Amniotic stem cell (primary cell): Measurements from ENCODE around the gene TOX2.

Experiments
- DNase-seq: peaks from one replicate; lab custom pipeline; 2025; lab: John Stamatoyannopoulos, UW

The TOX2 gene

GRCh38 chr20:43976547-43976946 lies 61.9 kb downstream of the TOX2 start:
- DNase-seq, result no peak

- no peak for DNase-seq
These were observed 62.6 kb downstream of the TOX2 start for GRCh38 chr20:43977252-43977651.

GRCh38 chr20:43977962-43978361 lies 63.3 kb downstream of the TOX2 start:
- no peak for DNase-seq

GRCh38 chr20:43979576-43980105 lies 65.0 kb downstream of the TOX2 start:
- DNase-seq, result no peak

GRCh38 chr20:43981540-43981939 lies 66.9 kb downstream of the TOX2 start:
- no peak for DNase-seq

GRCh38 chr20:43982016-43982415 lies 67.4 kb downstream of the TOX2 start:
- DNase-seq, result no peak

- no peak for DNase-seq
These were observed 68.2 kb downstream of the TOX2 start for GRCh38 chr20:43982886-43983285.

GRCh38 chr20:43983359-43983758 lies 68.7 kb downstream of the TOX2 start:
- DNase-seq, result no peak

GRCh38 chr20:43983904-43984361 lies 69.3 kb downstream of the TOX2 start:
- DNase-seq, result no peak

GRCh38 chr20:43984587-43984986 lies 69.9 kb downstream of the TOX2 start:
- no peak for DNase-seq

- no peak for DNase-seq
These were observed 70.5 kb downstream of the TOX2 start for GRCh38 chr20:43985121-43985520.

GRCh38 chr20:43985608-43986316 lies 71.1 kb downstream of the TOX2 start:
- no peak for DNase-seq

GRCh38 chr20:43987018-43987417 lies 72.4 kb downstream of the TOX2 start:
- no peak for DNase-seq

- DNase-seq, result no peak
These were observed 72.9 kb downstream of the TOX2 start for GRCh38 chr20:43987531-43987930.

GRCh38 chr20:43988451-43988850 lies 73.8 kb downstream of the TOX2 start:
- DNase-seq, result no peak

GRCh38 chr20:43988867-43989266 lies 74.2 kb downstream of the TOX2 start:
- DNase-seq, result no peak

- DNase-seq, result no peak
These were observed 76.6 kb downstream of the TOX2 start for GRCh38 chr20:43991261-43991660.

- no peak for DNase-seq
These were observed 77.3 kb downstream of the TOX2 start for GRCh38 chr20:43991982-43992381.

GRCh38 chr20:43992885-43993284 lies 78.2 kb downstream of the TOX2 start:
- DNase-seq, result no peak

GRCh38 chr20:43993560-43993959 lies 78.9 kb downstream of the TOX2 start:
- DNase-seq, result no peak

- DNase-seq, result no peak
These were observed 79.9 kb downstream of the TOX2 start for GRCh38 chr20:43994486-43995100.

GRCh38 chr20:43995645-43996044 lies 81.0 kb downstream of the TOX2 start:
- DNase-seq, result no peak

- DNase-seq, result no peak
These were observed 81.7 kb downstream of the TOX2 start for GRCh38 chr20:43996240-43996930.
